HG03460 (cell line): ENCODE data around the gene SCN2A.
"Not testable (repeated sequence)": the region's sequence is repeated elsewhere in the genome, so short reads cannot be mapped to it uniquely, and the experiment has no call there.

Experiments used
- ATAC-seq: cut with Tn5 transposase; IDR thresholded peaks from one replicate; pipeline ENCODE4 v1.9.1; 2021; ENCODE audit not compliant: unreplicated experiment

The SCN2A gene

DNA sequence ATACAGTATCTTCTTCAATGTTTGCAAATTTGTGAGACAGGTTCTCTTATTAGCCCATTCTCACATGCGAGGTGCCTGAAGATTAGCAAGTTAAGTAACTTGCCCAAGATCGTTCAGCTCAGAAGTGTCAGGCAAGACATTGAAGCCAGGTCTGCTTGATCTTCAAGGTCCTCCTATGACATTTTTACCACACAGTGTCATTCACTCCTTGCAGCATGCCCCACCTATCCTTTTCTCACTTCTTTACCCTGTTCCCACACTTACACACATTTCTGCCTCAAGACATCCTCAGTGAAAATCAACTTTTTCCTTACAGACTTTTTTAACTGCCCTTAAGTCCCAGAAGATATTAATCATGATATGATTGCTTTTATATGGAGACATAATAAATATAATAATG lies 73.8 kb downstream of the SCN2A start:
- no peak for ATAC-seq

DNA sequence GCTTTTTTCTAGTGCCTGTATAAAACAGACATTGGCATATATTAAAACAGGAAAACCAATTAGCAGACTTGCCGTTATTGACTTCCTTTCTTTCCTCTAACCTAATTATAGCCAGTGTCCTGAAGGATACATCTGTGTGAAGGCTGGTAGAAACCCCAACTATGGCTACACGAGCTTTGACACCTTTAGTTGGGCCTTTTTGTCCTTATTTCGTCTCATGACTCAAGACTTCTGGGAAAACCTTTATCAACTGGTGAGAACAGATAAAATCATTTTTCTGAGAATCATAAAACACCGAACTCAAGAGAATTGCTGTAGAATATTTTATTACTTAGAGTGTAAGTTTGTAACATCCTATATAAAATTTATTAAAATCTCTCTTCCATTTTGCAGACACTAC lies 74.3 kb downstream of the SCN2A start:
- ATAC-seq, result no peak

DNA sequence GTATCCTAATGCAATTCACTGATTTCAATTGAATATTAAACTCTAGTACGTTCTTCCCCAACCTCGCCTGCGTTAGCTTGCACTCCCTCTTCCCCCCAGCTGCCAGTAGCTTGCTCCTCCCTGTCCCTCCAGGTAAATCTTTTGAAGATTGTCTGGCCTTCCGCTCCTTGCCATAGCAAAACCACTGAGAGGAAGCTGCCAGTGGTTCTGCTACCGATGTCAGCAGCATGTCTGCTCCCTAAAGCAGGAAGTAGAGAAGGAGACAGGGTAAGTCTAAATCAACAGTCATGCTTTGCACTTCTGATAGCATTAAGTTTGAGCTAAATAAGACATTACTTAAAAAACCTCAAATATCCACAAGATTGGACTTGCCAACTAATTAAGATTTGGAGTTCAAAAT lies 89.1 kb downstream of the SCN2A start:
- ATAC-seq, result no peak

DNA sequence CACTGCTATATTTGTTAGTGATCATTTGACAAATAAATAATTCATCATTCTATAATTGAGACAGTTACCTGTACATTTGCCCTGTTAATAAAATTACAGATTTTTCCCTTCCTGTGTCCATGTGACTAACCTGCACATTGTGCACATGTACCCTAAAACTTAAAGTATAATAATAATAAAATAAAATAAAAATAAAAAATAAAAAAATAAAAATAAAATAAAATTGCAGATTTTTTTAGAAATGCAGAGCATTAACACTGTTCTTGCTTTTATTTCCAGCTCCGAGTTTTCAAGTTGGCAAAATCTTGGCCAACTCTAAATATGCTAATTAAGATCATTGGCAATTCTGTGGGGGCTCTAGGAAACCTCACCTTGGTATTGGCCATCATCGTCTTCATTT lies 105.1 kb downstream of the SCN2A start:
- ATAC-seq, result not testable (repeated sequence)

DNA sequence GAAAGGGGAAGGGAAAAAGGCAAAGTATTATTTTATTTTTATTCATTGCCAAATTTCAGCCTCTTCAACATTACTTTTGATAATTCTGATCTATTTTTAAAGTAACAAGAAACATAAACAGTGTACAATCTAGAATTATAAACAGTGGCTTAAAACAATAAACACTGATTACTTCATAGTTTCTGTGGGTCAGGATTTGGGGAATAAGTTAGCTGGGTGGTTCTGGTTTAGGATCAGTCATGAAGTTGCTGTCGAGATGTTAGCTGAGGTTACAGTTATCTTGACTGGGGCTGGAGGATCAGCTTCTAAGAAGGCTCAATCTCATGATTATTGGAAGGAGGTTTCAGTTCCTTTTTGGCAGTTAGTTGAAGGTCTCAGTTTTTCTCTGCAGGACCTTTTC lies 109.2 kb downstream of the SCN2A start:
- ATAC-seq, result no peak

DNA sequence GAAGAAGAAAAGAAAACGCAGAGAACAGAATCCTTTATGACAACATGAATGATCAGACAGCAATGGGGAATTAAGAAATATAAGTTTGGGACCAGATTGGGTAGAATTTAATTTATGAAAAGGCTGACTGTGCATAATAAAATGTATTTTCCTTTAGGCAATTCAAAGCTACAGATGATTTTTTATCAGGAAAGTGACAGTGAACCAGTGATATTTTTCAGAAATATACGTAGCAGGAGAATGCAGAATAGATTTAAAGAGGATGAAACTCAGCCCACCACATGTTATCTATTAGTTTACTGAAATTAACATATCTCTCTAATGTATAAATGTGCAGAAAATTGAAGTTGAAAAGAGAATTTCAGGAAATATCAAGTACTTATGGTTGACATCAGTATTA lies 110.0 kb downstream of the SCN2A start:
- no peak for ATAC-seq

DNA sequence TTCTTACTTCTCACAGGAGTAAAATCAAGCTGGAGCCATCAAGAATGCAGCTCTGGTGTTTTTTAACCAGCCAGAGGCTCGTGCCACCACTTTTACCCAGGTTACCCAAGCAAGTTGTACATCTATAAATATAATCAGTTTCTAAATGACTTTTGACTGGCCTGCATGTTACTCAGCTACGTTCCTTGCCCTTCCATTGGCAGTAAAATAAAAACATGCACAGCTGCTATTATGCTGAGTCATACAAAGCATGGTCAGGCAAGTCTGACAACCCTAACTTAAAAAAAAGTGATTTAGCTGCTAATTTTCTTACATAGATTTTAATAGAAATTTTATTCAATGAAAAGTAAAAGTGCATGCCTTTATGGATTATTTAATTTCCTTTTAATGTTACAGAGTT lies 118.5 kb downstream of the SCN2A start:
- ATAC-seq, result peak; percentile 82

DNA sequence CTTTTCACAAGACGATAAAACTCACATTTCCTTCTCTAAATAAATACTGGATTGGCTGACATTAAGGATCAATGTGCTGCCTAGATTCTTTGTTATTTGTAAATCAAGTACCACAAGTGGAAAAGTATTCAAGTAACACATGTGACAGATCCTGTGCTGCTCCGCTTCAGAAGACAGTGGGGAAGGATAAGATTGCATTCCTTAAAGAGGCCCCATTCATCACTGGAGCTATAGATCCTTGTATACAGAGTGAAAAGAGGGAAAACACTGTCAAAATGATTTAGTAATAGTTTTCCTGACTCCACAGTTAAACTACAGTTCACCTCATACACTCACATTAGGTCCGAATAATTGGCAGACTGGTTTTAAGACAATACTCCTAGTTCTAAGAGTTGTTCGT lies 122.3 kb downstream of the SCN2A start:
- no peak for ATAC-seq

DNA sequence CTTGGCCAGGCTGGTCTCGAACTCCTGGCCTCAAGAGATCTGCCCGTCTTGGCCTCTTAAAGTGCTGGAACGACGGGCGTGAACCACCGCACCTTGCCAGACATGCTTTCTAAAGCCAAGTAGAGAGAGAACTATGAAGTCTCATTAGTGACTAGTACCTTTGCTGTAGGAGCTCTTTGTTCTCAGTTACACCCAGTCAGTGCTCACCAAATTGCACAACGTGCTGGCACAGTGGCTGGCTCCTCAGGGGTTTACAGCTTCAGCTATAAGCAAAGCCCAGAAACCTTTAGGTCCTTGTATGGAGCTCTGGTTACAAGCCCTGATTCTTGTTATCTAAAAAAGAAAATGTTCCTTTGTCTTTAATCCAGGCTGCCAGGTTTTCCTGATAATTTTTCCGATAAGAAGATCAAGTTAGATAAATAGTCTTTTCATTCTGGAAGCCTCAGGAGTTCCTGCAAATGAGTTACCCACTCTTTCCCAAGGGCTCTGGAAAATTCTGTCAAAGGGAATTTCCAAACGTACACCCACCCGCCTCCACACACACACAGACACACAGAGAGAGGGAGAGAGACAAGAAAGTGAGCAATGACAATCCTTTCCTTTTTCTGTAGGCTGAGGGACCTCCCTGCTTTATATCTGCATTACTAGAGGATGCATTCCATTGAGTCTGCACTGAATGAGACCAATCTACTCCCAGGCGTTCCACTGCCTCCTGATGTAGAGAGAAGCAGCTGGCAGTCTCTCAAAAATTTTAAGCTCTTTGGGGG lies 130.1 kb downstream of the SCN2A start:
- no peak for ATAC-seq

DNA sequence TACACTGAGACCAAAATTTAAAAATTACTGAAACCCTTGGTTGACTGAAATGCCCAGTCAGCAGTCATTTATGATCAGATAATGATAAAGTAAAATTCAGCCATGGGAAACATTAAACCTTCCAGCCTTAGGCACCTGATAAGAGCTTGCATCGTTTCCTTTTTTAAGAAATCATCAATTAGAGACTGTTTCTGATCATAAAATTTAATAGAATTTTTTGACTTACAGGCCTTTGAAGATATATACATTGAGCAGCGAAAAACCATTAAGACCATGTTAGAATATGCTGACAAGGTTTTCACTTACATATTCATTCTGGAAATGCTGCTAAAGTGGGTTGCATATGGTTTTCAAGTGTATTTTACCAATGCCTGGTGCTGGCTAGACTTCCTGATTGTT lies 130.7 kb downstream of the SCN2A start:
- ATAC-seq, result no peak

DNA sequence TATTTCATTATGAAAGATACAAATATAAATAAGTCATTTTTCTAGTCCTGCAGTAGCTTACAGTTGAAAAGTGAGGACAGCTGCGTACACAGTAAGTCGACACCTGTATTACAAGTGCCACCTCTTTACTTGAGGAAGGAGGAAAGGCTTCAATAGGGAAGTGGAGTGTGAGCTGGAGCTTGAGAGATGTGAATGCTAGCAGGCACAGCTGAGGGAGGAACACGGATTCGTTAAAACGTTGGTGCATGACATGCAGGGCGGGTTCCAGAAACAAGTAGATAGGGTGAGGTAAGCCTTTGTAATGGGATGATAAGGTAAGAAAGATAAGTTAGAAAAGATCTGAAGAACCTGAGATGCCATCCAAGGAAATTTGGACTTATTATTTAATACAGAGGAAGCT lies 132.1 kb downstream of the SCN2A start:
- ATAC-seq, result no peak

DNA sequence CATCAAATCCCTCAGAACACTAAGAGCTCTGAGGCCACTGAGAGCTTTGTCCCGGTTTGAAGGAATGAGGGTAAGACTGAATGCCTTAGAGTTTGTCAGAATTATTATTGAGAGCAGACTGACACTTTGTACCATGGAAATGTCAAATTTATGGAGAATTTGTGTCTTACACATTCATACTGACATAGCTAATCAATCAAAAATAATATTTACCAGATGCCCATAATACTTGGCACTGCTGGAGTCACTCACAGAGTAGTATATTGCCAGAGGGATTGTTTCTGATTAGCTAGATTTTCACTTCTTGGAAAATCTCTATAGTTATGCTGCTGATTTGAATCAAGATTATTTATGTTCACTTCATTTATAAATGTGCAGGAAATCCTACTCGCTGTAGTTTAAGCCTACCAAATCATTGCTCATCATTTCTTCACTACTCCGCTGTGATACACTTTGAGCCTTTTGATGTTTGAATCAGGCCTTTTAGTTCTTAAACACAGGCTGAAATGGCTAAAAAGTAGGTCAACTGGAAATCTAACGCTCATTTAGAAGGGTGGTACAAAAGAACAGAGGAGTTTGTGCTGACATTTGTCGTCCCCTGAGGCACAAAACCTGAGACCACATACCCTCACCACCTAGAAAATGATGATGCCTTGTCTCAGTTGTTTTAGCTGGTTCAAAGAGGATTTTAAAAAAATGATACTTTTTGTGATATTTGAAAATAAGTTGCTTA lies 134.2 kb downstream of the SCN2A start:
- no peak for ATAC-seq

DNA sequence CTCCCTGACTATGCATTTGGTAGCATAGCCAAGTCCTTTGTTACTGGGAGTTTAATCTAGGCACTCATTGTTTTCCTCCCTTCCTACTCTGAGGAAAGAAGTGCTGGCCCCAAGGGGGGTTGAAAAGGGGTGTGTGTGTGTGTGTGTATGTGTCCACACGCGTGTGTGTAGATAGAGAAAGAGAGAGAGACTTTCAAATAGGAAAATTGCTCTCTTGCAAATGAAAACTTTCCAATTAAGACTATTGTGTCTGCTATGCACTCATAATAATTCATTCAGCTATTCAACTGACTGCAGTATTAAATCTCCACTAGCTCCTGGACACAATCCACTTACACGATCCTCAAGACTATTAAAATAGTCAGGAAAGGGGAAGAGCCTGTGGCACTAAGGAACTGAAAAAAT lies 137.4 kb downstream of the SCN2A start:
- no peak for ATAC-seq

DNA sequence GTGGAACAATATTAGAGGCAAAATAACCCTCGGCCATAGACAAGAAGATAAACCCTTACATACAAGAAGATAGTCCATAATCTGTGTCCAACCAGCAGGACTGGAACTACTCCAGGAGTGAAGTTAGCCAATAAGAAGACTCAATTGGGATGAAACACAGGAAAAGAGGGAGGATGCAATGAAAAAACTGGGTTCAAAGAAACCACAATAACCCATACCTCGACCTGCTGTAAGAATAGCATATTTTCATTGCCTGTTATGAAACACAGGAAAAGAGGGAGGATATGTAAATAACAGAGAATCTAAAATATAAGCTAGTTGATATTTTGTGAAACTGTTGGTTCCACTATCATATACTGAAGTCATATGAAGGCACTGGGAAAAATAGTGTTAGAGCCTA lies 143.1 kb downstream of the SCN2A start:
- ATAC-seq, result no peak

DNA sequence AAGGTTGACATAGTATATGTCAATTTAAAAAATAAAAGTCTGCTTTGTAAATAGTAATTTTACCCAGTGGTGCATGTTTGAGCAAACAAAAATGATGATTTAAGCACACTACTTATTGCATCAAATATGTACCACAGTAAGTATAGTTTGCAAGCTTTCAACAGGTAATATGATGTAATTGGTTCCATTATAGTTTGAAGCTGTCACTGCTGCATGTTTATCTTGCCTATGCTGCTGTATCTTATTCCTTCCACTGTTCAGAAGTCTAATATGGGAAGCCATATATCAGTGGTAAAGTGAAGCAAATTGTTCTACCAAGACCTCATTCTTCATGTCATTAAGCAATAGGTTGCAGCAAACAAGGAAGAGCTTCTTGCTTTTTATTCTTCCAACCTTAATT lies 151.7 kb downstream of the SCN2A start:
- ATAC-seq, result no peak

DNA sequence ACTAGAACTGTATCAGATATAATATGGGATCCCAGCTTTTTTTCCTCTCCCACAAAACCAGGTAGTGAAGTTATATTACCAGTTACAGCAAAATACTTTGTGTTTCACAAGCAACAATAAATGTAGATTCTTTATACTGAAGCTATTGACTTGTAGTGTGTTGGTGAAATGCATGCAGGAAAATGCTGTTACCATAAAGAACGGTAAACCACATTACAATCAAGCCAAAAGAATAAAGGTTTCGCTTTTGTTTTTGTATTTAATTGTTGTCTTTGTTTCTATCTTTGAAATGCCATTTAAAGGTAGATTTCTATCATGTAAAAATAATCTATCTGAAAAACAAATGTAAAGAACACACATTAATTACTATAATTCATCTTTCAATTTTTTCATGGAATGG lies 152.6 kb downstream of the SCN2A start:
- ATAC-seq, result no peak

DNA sequence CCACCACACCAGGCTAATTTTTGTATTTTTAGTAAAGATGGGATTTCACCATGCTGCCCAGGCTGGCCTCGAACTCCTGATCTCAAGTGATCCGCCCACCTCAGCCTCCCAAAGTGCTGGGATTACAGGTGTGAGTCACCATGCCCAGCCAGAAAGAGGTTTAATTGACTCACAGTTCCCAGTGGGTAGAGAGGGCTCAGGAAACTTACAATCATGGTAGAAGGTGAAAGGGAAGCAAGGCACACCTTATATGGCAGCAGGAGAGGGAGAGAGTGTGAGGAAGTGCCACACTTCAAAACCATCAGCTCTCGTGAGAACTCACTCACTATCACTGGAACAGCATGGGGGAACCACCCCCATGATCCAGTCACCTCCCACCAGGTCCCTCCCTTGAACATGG lies 159.4 kb downstream of the SCN2A start:
- not testable (repeated sequence) for ATAC-seq

DNA sequence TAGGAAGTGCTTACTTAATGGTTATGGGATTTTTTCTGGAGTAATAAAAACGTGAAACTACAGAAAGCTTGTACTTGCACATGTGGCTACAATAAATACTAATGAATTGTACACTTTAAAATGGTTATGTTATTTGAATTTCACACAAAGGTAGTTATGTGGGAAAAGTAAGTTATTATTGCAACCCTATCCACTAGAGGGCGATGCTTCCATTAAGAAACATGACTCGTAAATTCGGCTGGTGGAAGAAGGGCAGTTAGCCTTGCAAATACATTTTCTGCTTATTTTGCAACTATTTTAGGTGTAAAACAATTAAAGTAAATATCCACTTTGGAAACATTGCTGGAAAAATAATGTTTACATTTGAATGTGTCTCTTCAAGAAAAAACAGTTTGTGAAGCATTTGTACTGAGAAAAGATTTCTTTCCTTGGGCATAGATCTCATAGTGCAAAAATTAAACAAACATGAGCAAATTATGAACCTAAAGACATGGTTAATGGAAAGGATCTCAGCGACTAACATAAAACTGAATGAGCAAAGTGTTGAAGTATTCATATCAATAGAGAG lies 162.2 kb downstream of the SCN2A start:
- peak; percentile 62 for ATAC-seq

DNA sequence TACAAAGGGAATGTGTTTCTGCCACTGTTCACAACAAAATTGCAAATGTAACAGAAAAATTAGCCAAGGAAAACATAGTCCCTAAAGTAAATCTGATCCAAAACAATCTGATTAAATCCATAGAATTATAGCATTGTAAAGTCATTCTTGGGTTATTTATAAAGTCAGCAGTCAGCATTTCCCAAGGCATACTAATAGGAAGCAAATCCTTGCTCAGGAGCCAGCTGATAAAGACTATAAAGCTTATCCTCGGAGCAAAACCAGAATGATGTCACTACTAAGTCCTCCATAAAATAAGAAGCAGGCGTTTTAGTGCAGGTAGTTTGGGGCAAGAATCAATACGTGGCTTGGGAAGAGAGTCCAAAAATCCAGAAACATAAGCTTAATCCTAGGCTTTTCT lies 162.9 kb downstream of the SCN2A start:
- ATAC-seq, result no peak

DNA sequence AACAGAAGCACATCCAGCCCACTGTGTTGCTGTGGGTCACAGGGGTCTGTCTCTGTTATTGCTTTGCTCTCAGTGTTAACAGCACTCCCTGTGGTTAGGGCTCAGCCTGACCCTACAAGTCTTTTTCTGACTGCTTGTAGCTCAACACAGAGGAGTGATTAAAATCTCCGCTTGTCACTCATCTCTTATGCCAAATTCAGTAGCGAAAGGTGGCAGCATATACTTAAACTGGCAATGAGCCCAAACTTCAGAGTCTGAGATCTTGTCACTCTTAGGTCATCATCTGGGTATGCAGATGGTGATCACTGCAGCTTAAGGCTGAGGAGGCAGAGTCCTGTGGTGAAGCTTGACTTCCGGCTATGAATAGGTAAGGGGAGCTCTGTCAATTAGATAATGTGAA lies 167.0 kb downstream of the SCN2A start:
- ATAC-seq, result no peak

DNA sequence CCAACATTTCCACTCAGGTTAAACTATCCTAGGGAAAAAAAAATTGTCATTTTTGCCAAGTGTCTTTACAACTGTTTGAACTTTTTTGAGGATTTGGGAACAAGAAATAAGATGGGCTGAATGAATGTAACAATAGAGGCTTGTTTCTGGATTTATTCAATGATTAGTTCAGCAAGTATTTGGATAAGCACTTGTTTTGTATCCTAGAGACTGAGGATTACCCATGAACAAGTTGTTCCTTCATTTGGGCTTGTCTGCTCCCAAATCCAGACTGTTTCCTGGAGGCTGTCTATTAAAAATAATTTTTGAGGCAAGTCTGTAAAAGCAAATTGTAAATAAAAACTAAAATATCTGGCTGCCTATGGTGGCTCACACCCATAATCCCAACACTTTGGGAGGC lies 168.3 kb downstream of the SCN2A start:
- ATAC-seq, result no peak

DNA sequence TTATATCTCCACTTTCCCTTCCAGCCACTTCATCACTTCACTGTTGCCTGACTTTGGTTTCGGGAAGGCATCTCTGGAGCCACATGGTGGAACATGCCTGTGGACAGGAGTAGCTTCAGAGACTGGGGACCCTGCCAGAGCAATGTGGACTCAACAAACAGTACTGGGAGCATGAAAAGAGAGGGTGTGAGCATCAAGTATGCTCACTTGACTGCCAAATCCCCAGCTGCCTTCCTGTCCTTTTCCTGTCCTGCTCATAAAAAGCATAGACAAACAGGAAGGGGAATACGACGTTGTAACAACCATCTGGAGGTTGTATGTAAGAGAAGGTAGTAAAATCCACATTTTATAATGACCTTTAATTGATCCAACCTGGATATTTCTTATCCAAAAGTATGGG lies 169.0 kb downstream of the SCN2A start:
- no peak for ATAC-seq
